ENCODE results near the gene THAP11.

The THAP11 gene

DNA sequence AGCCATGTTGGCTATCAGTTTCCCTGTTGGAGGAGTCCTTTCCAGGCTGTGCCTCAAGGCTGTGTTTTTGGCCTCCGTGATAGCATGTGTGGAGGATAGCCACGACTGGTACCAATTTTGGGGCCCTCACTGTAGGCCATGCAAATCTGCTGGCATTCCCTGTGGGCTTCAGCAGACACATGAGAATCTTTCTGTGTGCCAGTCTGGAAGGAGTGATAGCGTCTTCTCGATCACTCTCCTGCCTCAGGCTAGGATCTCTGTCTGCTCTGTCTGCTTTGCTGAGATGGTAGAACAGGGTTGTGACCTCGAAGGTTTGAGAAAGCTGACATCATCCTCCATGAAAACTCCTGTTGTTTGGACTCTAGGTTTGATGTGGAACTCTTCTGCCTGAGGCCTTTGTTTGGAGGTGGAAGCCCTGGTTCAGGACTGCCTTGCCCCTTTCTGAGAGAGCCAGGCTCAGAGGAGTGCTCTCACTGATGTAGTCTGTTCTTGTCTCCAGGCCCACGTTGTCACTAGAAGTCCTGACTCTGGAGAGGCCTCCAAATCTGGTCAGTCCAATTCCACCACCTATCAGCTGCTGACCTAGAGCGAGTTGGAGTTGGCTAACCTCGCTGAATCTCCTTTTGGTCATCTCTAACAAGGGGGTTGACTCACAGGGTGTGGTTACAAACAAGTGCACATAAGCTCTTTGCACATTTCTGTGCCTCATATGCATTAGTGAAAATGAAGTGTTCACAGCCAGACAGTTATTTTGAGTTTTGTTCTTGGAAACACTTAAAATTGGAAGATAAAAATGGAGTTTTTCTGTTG, 18.7 kb downstream of the THAP11 start:
- TF ChIP-seq, protein P1, sequence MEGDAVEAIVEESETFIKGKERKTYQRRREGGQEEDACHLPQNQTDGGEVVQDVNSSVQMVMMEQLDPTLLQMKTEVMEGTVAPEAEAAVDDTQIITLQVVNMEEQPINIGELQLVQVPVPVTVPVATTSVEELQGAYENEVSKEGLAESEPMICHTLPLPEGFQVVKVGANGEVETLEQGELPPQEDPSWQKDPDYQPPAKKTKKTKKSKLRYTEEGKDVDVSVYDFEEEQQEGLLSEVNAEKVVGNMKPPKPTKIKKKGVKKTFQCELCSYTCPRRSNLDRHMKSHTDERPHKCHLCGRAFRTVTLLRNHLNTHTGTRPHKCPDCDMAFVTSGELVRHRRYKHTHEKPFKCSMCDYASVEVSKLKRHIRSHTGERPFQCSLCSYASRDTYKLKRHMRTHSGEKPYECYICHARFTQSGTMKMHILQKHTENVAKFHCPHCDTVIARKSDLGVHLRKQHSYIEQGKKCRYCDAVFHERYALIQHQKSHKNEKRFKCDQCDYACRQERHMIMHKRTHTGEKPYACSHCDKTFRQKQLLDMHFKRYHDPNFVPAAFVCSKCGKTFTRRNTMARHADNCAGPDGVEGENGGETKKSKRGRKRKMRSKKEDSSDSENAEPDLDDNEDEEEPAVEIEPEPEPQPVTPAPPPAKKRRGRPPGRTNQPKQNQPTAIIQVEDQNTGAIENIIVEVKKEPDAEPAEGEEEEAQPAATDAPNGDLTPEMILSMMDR (IDR thresholded peaks at IDR 0.05), result no peak

- TF ChIP-seq, protein P1 (IDR thresholded peaks at IDR 0.05), result no peak
These were observed 19.8 kb downstream of the THAP11 start for GRCh38 chr16:67861877-67862276.

- TF ChIP-seq, protein P1 (IDR thresholded peaks at IDR 0.05), result no peak
These were observed 20.8 kb downstream of the THAP11 start for GRCh38 chr16:67862623-67863583.

DNA sequence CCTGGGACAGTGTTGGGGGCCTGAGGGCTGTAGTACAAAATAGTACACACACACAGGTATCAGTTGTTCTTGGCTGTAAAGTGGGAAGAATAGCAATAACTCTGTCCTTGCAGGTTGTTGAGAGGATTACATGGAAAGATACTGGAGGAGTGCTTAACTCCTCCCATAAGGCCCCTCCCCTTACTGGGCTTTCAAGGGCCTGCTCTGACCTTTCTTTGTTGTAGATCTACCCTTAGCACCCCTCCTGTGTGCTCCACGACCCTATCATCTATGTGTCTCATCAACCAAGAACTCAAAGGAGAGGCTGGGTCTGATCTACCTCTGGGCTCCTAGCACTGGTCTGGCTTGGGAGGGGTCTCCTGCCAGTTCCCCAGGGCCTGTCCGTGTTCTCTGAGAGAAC, 22.5 kb downstream of the THAP11 start:
- TF ChIP-seq, protein P1 (IDR thresholded peaks at IDR 0.05), result no peak

DNA sequence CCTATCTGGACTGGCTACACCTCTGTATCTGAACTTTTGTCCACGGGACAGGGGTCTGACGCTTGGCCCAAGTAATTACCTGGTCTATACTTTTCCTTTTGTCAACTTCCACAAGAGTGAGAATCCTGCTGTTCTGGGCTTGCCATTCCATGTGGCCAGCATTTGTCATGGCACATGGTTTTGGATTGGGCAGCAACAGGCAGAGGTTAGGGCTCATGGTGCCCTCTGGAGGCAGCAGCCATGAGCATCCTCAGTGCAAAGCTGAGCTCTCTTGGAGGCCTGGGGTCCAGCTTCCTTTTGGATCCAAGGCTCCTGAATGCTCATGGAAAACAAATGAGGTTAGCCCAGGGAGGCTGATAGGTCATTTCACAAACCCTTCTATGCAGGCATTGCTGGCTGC, 23.2 kb downstream of the THAP11 start:
- TF ChIP-seq, protein P1 (IDR thresholded peaks at IDR 0.05), result peak; percentile 45; the same call in 1 of the 2 replicates

- TF ChIP-seq, protein P1 (IDR thresholded peaks at IDR 0.05), result no peak
These were observed 26.2 kb downstream of the THAP11 start for GRCh38 chr16:67868290-67868689.

GRCh38 chr16:67869653-67870052, 27.5 kb downstream of the THAP11 start:
- TF ChIP-seq, protein P1 (IDR thresholded peaks at IDR 0.05), result no peak
